CD4-positive, alpha-beta T cell treated with Interleukin-17A for 1 hour (primary cell): ENCODE measurements around the gene PSME1.
A peak's percentile ranks its signal among the peaks of the same experiment; 100 is the strongest.
"Not testable (repeated sequence)": the region's sequence is repeated elsewhere in the genome, so short reads cannot be mapped to it uniquely, and the experiment has no call there.

Source experiments
- DNase-seq: peaks from one replicate; pipeline ENCODE4 v3.0.0-alpha.2; 2020

The PSME1 gene

GRCh38 chr14:24105609-24106239, 30.3 kb upstream of the PSME1 start:
- DNase-seq = not testable (repeated sequence)

GRCh38 chr14:24106672-24107271, 29.2 kb upstream of the PSME1 start:
- DNase-seq = no peak

GRCh38 chr14:24108336-24108874, 27.6 kb upstream of the PSME1 start:
- no peak for DNase-seq

GRCh38 chr14:24110060-24110459, 25.9 kb upstream of the PSME1 start:
- DNase-seq = no peak

- DNase-seq = no peak
Observed at GRCh38 chr14:24110523-24110922, 25.5 kb upstream of the PSME1 start.

- no peak for DNase-seq
Observed at GRCh38 chr14:24113379-24113800, 22.6 kb upstream of the PSME1 start.

GRCh38 chr14:24113801-24114531, 22.0 kb upstream of the PSME1 start:
- peak; percentile 90 for DNase-seq

GRCh38 chr14:24114532-24115421, 21.2 kb upstream of the PSME1 start, which contains the start of the genes DCAF11 and NRL:
Gene DCAF11, plus strand, starts transcription at chr14:24114777. Its CDS starts 818 bp downstream, at chr14:24115595.
Gene NRL, minus strand, starts transcription at chr14:24114949. Its CDS starts 32,101 bp downstream, at chr14:24082848.
- DNase-seq = peak; percentile 100

GRCh38 chr14:24115422-24116127, 20.4 kb upstream of the PSME1 start:
- no peak for DNase-seq

GRCh38 chr14:24116128-24116814, 19.7 kb upstream of the PSME1 start:
- DNase-seq = no peak

- DNase-seq = no peak
Observed at GRCh38 chr14:24117179-24117578, 18.8 kb upstream of the PSME1 start.

GRCh38 chr14:24119691-24120090, 16.3 kb upstream of the PSME1 start:
- DNase-seq = no peak

GRCh38 chr14:24121210-24121609, 14.8 kb upstream of the PSME1 start:
- DNase-seq = no peak

- DNase-seq = no peak
Observed at GRCh38 chr14:24122416-24122815, 13.6 kb upstream of the PSME1 start.

- DNase-seq = no peak
Observed at GRCh38 chr14:24122898-24123297, 13.1 kb upstream of the PSME1 start.

- no peak for DNase-seq
Observed at GRCh38 chr14:24123424-24124417, 12.3 kb upstream of the PSME1 start.

- no peak for DNase-seq
Observed at GRCh38 chr14:24126939-24127338, 9.1 kb upstream of the PSME1 start.

- DNase-seq = no peak
Observed at GRCh38 chr14:24127673-24128072, 8.3 kb upstream of the PSME1 start.

GRCh38 chr14:24129410-24129998, 6.5 kb upstream of the PSME1 start:
- no peak for DNase-seq

GRCh38 chr14:24130380-24130716, 5.6 kb upstream of the PSME1 start, which contains the start of gene FITM1:
Gene FITM1, plus strand, starts transcription at chr14:24130659. Its CDS starts 905 bp downstream, at chr14:24131564.
- DNase-seq = no peak
